Epithelial cell of esophagus (primary cell): ENCODE results near the gene LETM1.

Experiments used
- DNase-seq: peaks from one replicate; pipeline ENCODE4 v3.0.0; 2010; ENCODE audit warnings: low read depth
- H3K4me3 ChIP-seq: 2 replicates; pipeline ENCODE4 v1.5.1; 2011; ENCODE audit warnings: mild to moderate bottlenecking, low read length, control low read depth
- CTCF ChIP-seq: IDR thresholded peaks from 2 replicates; pipeline ENCODE4 v1.5.1; 2011; ENCODE audit warnings: low read depth, mild to moderate bottlenecking, low read length, control low read depth, inconsistent platforms; ENCODE audit not compliant: insufficient read depth; ENCODE audit errors: missing control alignments

Gene LETM1

DNA sequence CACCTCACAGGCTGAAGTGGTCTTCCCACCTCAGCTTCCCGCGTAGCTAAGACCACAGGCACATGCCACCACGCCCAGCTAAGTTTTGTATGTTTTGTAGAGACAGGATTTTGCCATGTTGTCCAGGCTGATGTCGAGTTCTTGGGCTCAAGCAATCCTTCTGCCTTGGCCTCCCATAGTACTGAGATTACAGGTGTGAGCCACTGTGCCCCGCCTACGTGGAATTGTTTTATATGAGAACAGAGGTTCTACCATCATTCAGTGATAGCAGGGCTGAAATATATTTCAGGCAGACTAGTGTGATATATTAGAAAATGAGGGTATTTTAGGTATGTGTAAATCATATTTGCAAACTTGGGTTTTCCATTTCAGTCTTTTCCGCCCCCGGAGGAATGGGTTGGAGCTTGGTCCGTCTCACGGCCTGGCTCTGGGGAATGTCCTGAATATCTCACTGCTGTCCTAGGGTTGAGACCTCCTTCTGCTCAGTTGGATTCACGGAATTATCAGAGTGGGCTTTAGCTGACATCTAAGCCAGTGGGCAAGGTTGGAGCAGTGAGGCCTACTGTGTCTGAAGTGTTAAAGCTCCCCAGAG lies 35.1 kb upstream of the LETM1 start:
- no peak for TF ChIP-seq CTCF
- no peak for DNase-seq

GRCh38 chr4:1887052-1887451 lies 31.1 kb upstream of the LETM1 start:
- DNase-seq: no peak
- no peak overlapping the region for H3K4me3 ChIP-seq
- TF ChIP-seq CTCF: no peak

More for the DNA sequence above, 35.1 kb upstream of the LETM1 start:
- no peak overlapping the region for H3K4me3 ChIP-seq

DNA sequence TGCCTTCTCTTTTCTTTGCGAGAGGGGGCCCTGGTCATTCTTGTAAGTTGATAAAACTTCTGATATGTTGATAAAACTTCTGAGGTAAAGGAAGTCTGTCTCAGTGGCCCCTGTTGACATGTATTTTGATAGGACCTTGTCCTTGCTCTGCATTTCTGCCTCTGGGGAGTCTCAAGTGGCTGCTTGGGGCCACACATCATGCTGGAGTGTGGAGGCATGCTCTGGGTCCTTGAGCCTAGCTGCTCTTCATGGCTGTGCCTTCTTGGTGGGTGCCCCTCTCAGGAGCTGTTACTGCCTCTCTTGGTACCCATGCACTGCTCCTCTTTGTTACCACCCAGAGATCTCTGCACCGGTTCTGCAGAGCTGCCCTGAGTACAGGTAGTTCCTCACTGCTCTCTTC lies 29.5 kb upstream of the LETM1 start:
- TF ChIP-seq CTCF: no peak
- DNase-seq: no peak
- H3K4me3 ChIP-seq: no peak overlapping the region

GRCh38 chr4:1883583-1883982 lies 27.6 kb upstream of the LETM1 start:
- no peak for TF ChIP-seq CTCF
- no peak overlapping the region for H3K4me3 ChIP-seq
- no peak for DNase-seq

DNA sequence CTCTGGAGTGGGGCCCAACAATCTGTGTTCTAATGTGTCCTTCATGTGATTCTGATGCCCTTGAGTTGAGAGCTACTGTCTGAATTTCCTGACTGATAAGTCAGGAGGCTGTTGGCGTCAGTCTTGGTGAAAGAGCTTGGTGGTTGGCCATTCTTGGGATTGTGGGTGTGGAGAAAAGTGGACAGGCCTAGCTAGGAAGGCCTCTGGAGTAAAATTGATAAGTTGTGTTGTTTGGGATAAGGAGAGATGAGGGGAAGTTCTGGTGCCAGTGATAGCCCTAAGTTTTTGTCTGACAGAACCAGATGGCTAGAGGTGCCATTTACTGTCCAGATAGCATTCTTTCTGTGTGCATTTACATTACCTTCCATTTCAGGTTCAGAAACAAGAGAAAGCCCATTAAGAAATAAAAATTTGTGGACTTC lies 26.9 kb upstream of the LETM1 start:
- H3K4me3 ChIP-seq: no peak overlapping the region
- no peak for DNase-seq
- TF ChIP-seq CTCF: no peak

- no peak overlapping the region for H3K4me3 ChIP-seq
- DNase-seq: no peak
- no peak for TF ChIP-seq CTCF
These were observed 24.4 kb upstream of the LETM1 start for GRCh38 chr4:1880332-1880731.

DNA sequence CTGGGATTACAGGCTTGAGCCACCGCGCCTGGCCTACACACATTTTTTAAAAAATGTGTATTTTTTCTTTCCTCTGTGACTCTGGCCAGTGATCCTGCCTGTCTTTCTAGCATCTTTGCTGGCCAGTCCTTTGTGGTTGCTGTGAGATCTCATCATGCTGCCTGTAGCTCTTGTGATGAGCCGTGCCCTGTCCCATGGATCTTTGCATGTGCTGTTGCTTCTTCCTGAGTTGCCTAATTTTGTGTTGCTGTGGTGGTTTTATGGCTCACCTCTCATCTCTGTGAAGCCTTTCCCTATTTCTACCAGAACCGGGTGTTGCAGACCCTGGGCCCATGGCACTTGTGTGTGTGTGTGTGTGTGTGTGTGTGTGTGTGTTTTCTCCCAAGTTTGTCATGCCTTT lies 23.5 kb upstream of the LETM1 start:
- no peak for TF ChIP-seq CTCF
- H3K4me3 ChIP-seq: no peak overlapping the region
- no peak for DNase-seq
